Measurements from ENCODE around the gene CYP4A22.
"Not testable (repeated sequence)": the region's sequence is repeated elsewhere in the genome, so short reads cannot be mapped to it uniquely, and the experiment has no call there.

Gene CYP4A22

GRCh38 chr1:47137198-47137597 is at the start of gene CYP4A22:
Gene CYP4A22 (plus strand): TSS chr1:47137441. CDS start chr1:47137486, 45 bp downstream.
- in situ Hi-C loops (cut with MboI; ENCODE audit: low sequenced_read_pairs) = no loop called here

- in situ Hi-C loops (cut with MboI; ENCODE audit: low sequenced_read_pairs) = not testable (repeated sequence)
These were observed 47.9 kb upstream of the CYP4A22 start for GRCh38 chr1:47089356-47089755.

GRCh38 chr1:47091476-47091875 is 45.8 kb upstream of the CYP4A22 start:
- in situ Hi-C loops (cut with MboI; ENCODE audit: low sequenced_read_pairs) = not testable (repeated sequence)

GRCh38 chr1:47104816-47105215 is 32.4 kb upstream of the CYP4A22 start:
- in situ Hi-C loops (cut with MboI; ENCODE audit: low sequenced_read_pairs) = no loop called here

GRCh38 chr1:47106792-47107191 is 30.4 kb upstream of the CYP4A22 start:
- in situ Hi-C loops (cut with MboI; ENCODE audit: low sequenced_read_pairs) = no loop called here

- in situ Hi-C loops (cut with MboI; ENCODE audit: low sequenced_read_pairs) = not testable (repeated sequence)
These were observed 29.2 kb upstream of the CYP4A22 start for GRCh38 chr1:47107851-47108574.

- in situ Hi-C loops (cut with MboI; ENCODE audit: low sequenced_read_pairs) = not testable (repeated sequence)
These were observed 27.8 kb upstream of the CYP4A22 start for GRCh38 chr1:47109482-47109881.

- in situ Hi-C loops (cut with MboI; ENCODE audit: low sequenced_read_pairs) = no loop called here
These were observed 24.1 kb upstream of the CYP4A22 start for GRCh38 chr1:47113178-47113577.

- in situ Hi-C loops (cut with MboI; ENCODE audit: low sequenced_read_pairs) = not testable (repeated sequence)
These were observed 16.2 kb upstream of the CYP4A22 start for GRCh38 chr1:47121039-47121438.

- in situ Hi-C loops (cut with MboI; ENCODE audit: low sequenced_read_pairs) = not testable (repeated sequence)
These were observed 12.4 kb upstream of the CYP4A22 start for GRCh38 chr1:47124834-47125233.

GRCh38 chr1:47126997-47127396 is 10.2 kb upstream of the CYP4A22 start:
- in situ Hi-C loops (cut with MboI; ENCODE audit: low sequenced_read_pairs) = not testable (repeated sequence)

GRCh38 chr1:47128221-47128620 is 9.0 kb upstream of the CYP4A22 start:
- in situ Hi-C loops (cut with MboI; ENCODE audit: low sequenced_read_pairs) = no loop called here

- in situ Hi-C loops (cut with MboI; ENCODE audit: low sequenced_read_pairs) = not testable (repeated sequence)
These were observed 8.4 kb upstream of the CYP4A22 start for GRCh38 chr1:47128854-47129253.

- in situ Hi-C loops (cut with MboI; ENCODE audit: low sequenced_read_pairs) = not testable (repeated sequence)
These were observed 7.6 kb upstream of the CYP4A22 start for GRCh38 chr1:47129489-47130230.

GRCh38 chr1:47132665-47133064 is 4.6 kb upstream of the CYP4A22 start:
- in situ Hi-C loops (cut with MboI; ENCODE audit: low sequenced_read_pairs) = not testable (repeated sequence)

- in situ Hi-C loops (cut with MboI; ENCODE audit: low sequenced_read_pairs) = no loop called here
These were observed 829 bp downstream of the CYP4A22 start for GRCh38 chr1:47137925-47138615.

- in situ Hi-C loops (cut with MboI; ENCODE audit: low sequenced_read_pairs) = not testable (repeated sequence)
These were observed 3.1 kb downstream of the CYP4A22 start for GRCh38 chr1:47140358-47140757.

- in situ Hi-C loops (cut with MboI; ENCODE audit: low sequenced_read_pairs) = not testable (repeated sequence)
These were observed 6.4 kb downstream of the CYP4A22 start for GRCh38 chr1:47143654-47144053.

- in situ Hi-C loops (cut with MboI; ENCODE audit: low sequenced_read_pairs) = not testable (repeated sequence)
These were observed 9.3 kb downstream of the CYP4A22 start for GRCh38 chr1:47146495-47146894.

- in situ Hi-C loops (cut with MboI; ENCODE audit: low sequenced_read_pairs) = no loop called here
These were observed 10.0 kb downstream of the CYP4A22 start for GRCh38 chr1:47147047-47147785.

GRCh38 chr1:47149162-47149561 is 11.9 kb downstream of the CYP4A22 start:
- in situ Hi-C loops (cut with MboI; ENCODE audit: low sequenced_read_pairs) = not testable (repeated sequence)
